ENCODE results near the gene TRIM24. TPM values are rescaled to one million over a fixed set of nuclear protein-coding genes. Genes with fewer than 3 reads are reported as not detected.

Gene TRIM24
- total and polyA plus RNA-seq, 10 of the 15 experiments (the other 5 are each of a cell fraction or from before 2014, with no cell fraction given) = 4.6 to 23.5 (median 13.6) TPM

DNA sequence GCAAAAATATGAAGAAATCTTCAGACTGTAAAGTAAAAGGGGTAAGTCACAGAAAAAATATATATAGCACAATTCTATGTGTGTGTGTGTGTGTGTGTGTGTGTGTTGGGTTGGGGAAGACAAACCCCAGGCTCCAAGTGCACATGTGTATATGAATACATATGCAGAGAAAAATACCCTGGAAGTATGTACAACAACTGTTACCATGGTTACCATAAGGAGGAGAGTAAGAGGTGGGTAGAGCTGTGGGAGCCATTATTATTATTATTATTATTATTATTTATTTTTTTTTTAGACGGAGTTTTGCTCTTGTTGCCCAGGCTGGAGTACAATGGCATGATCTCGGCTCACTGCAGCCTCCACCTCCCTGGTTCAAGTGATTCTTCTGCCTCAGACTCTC is 23.7 kb upstream of the TRIM24 start:
- no peak overlapping the region for H3K4me2 ChIP-seq (ENCODE audit: control insufficient read depth, insufficient read depth)
- no peak for FAIRE-seq
- in situ Hi-C loops (cut with MboI) (no loop called here), intact Hi-C loops (cut with micrococcal nuclease; ENCODE audit: unreplicated experiment) (no loop called here)
- no peak for ATAC-seq
- H3K79me2 ChIP-seq (ENCODE audit: control insufficient read depth, insufficient read depth, low read length) = no peaks in the 10 kb centered on the region
- no peak for DNase-seq (ENCODE audit: low read depth, low spot score)
- WGBS (ENCODE audit: insufficient coverage, insufficient replicate concordance, low lambda C conversion rate, missing lambda C conversion rate) = 0% methylated on average over 2 of the region's 2 CpGs
- ChIA-PET CTCF (interaction anchor here (0.7 kb wide), 1 partner anchor 98 kb away, joined by 3 read pairs; no protein-coding TSS in a partner anchor), RAD21 (ENCODE audit: unreplicated experiment) (no interaction called here), SMC1A (ENCODE audit: uncharacterized antibody, unreplicated experiment) (interaction anchor here (0.8 kb wide), 1 partner anchor 42 kb away, joined by 3 read pairs; no protein-coding TSS in a partner anchor), POLR2A (no interaction called here)
- no peaks in the 10 kb centered on the region for H3K36me3 ChIP-seq (ENCODE audit: control insufficient read depth in 2 of 2, insufficient read depth in 2 of 2, low read length in 1 of 2)
- TF ChIP-seq, protein P1, sequence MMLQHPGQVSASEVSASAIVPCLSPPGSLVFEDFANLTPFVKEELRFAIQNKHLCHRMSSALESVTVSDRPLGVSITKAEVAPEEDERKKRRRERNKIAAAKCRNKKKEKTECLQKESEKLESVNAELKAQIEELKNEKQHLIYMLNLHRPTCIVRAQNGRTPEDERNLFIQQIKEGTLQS (IDR thresholded peaks at IDR 0.05; ENCODE audit: borderline replicate concordance, extremely low read depth, low read depth, low read length) = no peak
- no peak for TF ChIP-seq MXI1 (IDR thresholded peaks at IDR 0.05; ENCODE audit: low read depth, low read length)
- TF ChIP-seq YBX1 (IDR thresholded peaks at IDR 0.05) = no peak
- TF ChIP-seq SP1 (IDR thresholded peaks at IDR 0.05; ENCODE audit: low read depth, low read length) = no peak
- TF ChIP-seq TBL1XR1 (IDR thresholded peaks at IDR 0.05; ENCODE audit: low read depth, low read length) = no peak
- no peak for TF ChIP-seq KLF5 (IDR thresholded peaks at IDR 0.05; ENCODE audit: partially characterized antibody)
- no peak for TF ChIP-seq CBX3 (IDR thresholded peaks at IDR 0.05; ENCODE audit: borderline replicate concordance, low read depth)
- TF ChIP-seq CHD4 (IDR thresholded peaks at IDR 0.05) = no peak
- no peak for TF ChIP-seq RBBP5 (conservative IDR thresholded peaks at IDR 0.05)
- TF ChIP-seq, protein P2, sequence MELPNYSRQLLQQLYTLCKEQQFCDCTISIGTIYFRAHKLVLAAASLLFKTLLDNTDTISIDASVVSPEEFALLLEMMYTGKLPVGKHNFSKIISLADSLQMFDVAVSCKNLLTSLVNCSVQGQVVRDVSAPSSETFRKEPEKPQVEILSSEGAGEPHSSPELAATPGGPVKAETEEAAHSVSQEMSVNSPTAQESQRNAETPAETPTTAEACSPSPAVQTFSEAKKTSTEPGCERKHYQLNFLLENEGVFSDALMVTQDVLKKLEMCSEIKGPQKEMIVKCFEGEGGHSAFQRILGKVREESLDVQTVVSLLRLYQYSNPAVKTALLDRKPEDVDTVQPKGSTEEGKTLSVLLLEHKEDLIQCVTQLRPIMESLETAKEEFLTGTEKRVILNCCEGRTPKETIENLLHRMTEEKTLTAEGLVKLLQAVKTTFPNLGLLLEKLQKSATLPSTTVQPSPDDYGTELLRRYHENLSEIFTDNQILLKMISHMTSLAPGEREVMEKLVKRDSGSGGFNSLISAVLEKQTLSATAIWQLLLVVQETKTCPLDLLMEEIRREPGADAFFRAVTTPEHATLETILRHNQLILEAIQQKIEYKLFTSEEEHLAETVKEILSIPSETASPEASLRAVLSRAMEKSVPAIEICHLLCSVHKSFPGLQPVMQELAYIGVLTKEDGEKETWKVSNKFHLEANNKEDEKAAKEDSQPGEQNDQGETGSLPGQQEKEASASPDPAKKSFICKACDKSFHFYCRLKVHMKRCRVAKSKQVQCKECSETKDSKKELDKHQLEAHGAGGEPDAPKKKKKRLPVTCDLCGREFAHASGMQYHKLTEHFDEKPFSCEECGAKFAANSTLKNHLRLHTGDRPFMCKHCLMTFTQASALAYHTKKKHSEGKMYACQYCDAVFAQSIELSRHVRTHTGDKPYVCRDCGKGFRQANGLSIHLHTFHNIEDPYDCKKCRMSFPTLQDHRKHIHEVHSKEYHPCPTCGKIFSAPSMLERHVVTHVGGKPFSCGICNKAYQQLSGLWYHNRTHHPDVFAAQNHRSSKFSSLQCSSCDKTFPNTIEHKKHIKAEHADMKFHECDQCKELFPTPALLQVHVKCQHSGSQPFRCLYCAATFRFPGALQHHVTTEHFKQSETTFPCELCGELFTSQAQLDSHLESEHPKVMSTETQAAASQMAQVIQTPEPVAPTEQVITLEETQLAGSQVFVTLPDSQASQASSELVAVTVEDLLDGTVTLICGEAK (IDR thresholded peaks at IDR 0.05; ENCODE audit: borderline replicate concordance) = no peak
- no peaks in the 10 kb centered on the region for H3K27me3 ChIP-seq (replicated peaks in 1 of 2; ENCODE audit: control insufficient read depth in 2 of 2, insufficient read depth in 2 of 2, low read length in 1 of 2)
- BruUV-seq (replicated peaks) = no TSS peak
- H3K9me3 ChIP-seq (replicated peaks; ENCODE audit: control insufficient read depth, insufficient read depth, low read length) = peaks cover 3% of the 10 kb centered on the region; the same call in 2 of the 3 replicates
- H3K4me1 ChIP-seq (ENCODE audit: control insufficient read depth, insufficient read depth, low read length) = no peaks in the 10 kb centered on the region
- no peaks in the 10 kb centered on the region for H4K20me1 ChIP-seq (ENCODE audit: control insufficient read depth, insufficient read depth)
- no peak overlapping the region for H3K9ac ChIP-seq (ENCODE audit: control insufficient read depth, insufficient read depth, low read length)
- H3K27ac ChIP-seq (ENCODE audit: control insufficient read depth, insufficient read depth) = no peak overlapping the region
- no peak overlapping the region for H3K4me3 ChIP-seq
- no peak overlapping the region for H2AFZ ChIP-seq (ENCODE audit: control insufficient read depth, low read depth, low read length)

All from GM12878 (cell line).